Pancreas (tissue), 10 donors: Measurements from ENCODE around the gene CR1. TPM values are rescaled to one million over a fixed set of nuclear protein-coding genes. Genes with fewer than 3 reads are reported as not detected.

Experiments used
- ATAC-seq, 4 donors: fragments of 200-7000 bp; cut with Tn5 transposase; one replicate each; pipeline versions ENCODE4 v1.8.0 to v1.9.1; 2020; ENCODE audit warnings: mild to moderate bottlenecking in 4 of 4, moderate library complexity in 4 of 4
- DNase-seq, 6 donors: peaks; one replicate each; pipeline ENCODE4 v3.0.0-alpha.2; 2020
- FAIRE-seq: peaks from 2 replicates; lab custom pipeline; 2012; peaks lifted over from hg19 to GRCh38; lab: Jason Lieb, UNC
- H3K27ac ChIP-seq, 4 donors: fragments of 200-600 bp; sonication (generic); 1 replicate in 3 of 4; 2 replicates in 1 of 4; pipeline versions ENCODE4 v1.5.0 to v1.8.0; 2020
- H3K27me3 ChIP-seq, 4 donors: fragments of 200-600 bp; one replicate each; pipeline ENCODE4 v1.8.0; 2021
- H3K36me3 ChIP-seq, 3 donors: fragments of 200-600 bp; sonication (generic) in 1 of 3; one replicate each; pipeline versions ENCODE4 v1.5.0 to v1.8.0; 2020 to 2021
- H3K4me1 ChIP-seq, 3 donors: fragments of 200-600 bp; one replicate each; pipeline ENCODE4 v1.8.0; 2021
- H3K4me3 ChIP-seq, 4 donors: fragments of 200-600 bp; sonication (generic) in 2 of 4; one replicate each; pipeline versions ENCODE4 v1.5.0 to v1.8.0; 2020 to 2021
- H3K9me3 ChIP-seq, 4 donors: fragments of 200-600 bp; one replicate each; pipeline ENCODE4 v1.8.0; 2021
- WGBS, 2 donors: extraction: QIAGEN DNeasy Blood & Tissue Kit; methylation state at CpG; one replicate each; pipeline ENCODE4 v1.1.7; 2013; 5-methylcytosine and 5-hydroxymethylcytosine counted together
- intact Hi-C, 3 donors: fragments of 100-400 bp; cut with DNase I; formaldehyde crosslinking; loops; one replicate each; pipeline versions ENCODE4 v1.11.1 to v1.14.2; 2022
- polyA plus RNA-seq, 2 donors: library from polyadenylated mRNA; stranded (reverse); fragments of 200-250 nt; gene quantifications; one replicate each; pipeline ENCODE4 v1.2.3, GENCODE V29; 2013
- total RNA-seq, 6 donors: library from RNA; stranded (reverse); fragmentation: NEBNext Ultra II Directional in 4 of 6; extraction: Animal tissue kit (Norgen Biotek cat#: 25700) in 4 of 6; gene quantifications; one replicate each; pipeline versions ENCODE4 v1.2.1 to v1.2.4, GENCODE V29; 2021 to 2023
- TF ChIP-seq, protein P1 (sequence below), 4 donors: fragments of 200-600 bp; sonication (generic) in 3 of 4; IDR thresholded peaks; one replicate each; pipeline versions ENCODE4 v1.5.0 to v1.8.0; 2021; ENCODE audit warnings: antibody characterized with exemption in 4 of 4
- donor health status: healthy with polysubstance abuse.
- donor health status: DM: no; HTN: no; CAD: no; lungs with moderate emphysema.
- donor health status: DM: no; HTN: no; CAD: no.
- donor health status: control.
- donor health status: control.
- donor health status: Bipolar disorder and iron deficiency.
- donor health status: DM: yes; HTN: yes; CAD: no.
- donor health status: DM: no; HTN: no; CAD: no.
- donor health status: DM: no; HTN: no; CAD: no.
- donor health status: DM: yes; HTN: yes; CAD: no.

The CR1 gene
- total and polyA plus RNA-seq, 8 donors = 0.05 to 4.7 (median 0.29) TPM

DNA sequence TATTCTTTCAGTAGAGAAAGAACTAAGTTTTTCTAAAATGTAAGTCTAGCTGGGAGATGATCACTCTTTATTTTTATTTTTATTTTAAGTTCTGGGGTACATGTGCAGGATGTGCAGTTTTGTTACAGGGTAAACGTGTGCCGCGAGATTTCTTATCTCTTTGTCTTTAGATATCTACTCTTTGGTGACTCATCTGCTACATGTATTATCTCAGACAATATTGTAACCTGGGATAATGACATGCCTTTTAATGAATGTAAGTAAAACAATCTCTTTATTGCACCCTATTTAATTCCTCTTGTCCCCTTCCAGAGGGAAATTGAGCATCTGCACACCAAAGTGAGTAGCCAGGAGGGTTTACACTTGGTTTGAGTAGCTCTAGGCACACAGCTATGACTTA, 32.4 kb upstream of the CR1 start:
- H3K9me3 ChIP-seq = no peaks in the 10 kb centered on the region
- intact Hi-C loops = no loop called here
- DNase-seq (no peak), FAIRE-seq (no peak), ATAC-seq (no peak)
- H3K27me3 ChIP-seq = peaks cover 0 to 28% (median 3%) of the 10 kb centered on the region in 4 donors
- no peak overlapping the region for H3K4me3 ChIP-seq
- H3K4me1 ChIP-seq = no peaks in the 10 kb centered on the region
- TF ChIP-seq, protein P1, sequence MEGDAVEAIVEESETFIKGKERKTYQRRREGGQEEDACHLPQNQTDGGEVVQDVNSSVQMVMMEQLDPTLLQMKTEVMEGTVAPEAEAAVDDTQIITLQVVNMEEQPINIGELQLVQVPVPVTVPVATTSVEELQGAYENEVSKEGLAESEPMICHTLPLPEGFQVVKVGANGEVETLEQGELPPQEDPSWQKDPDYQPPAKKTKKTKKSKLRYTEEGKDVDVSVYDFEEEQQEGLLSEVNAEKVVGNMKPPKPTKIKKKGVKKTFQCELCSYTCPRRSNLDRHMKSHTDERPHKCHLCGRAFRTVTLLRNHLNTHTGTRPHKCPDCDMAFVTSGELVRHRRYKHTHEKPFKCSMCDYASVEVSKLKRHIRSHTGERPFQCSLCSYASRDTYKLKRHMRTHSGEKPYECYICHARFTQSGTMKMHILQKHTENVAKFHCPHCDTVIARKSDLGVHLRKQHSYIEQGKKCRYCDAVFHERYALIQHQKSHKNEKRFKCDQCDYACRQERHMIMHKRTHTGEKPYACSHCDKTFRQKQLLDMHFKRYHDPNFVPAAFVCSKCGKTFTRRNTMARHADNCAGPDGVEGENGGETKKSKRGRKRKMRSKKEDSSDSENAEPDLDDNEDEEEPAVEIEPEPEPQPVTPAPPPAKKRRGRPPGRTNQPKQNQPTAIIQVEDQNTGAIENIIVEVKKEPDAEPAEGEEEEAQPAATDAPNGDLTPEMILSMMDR (IDR thresholded peaks at IDR 0.05) = no peak
- WGBS, 2 donors = 66 to 82% methylated on average over 3 of the region's 3 CpGs
- H3K27ac ChIP-seq = no peak overlapping the region
- H3K36me3 ChIP-seq = no peaks in the 10 kb centered on the region

DNA sequence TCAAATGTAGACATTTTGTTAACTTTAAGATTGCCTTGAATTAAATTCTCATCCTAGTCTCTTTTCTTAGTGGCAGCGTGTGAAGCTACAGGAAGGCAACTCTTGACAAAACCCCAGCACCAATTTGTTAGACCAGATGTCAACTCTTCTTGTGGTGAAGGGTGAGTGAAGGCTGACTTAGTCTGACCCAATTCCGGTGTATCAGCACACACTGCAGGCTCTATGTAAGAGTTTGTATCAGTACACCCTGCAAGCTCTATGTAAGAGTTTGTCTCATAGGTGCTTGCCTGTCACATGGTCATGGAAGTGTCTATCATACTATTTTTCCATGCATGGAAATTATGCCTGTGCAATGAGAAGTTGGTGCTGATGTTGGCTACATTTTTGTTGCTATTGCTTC, 25.0 kb upstream of the CR1 start:
- H3K27ac ChIP-seq = no peak overlapping the region
- ATAC-seq (no peak), DNase-seq (no peak), FAIRE-seq (no peak)
- peaks cover 0 to 17% (median 0%) of the 10 kb centered on the region in 4 donors for H3K27me3 ChIP-seq
- TF ChIP-seq, protein P1 (IDR thresholded peaks at IDR 0.05) = no peak
- H3K36me3 ChIP-seq = no peaks in the 10 kb centered on the region
- H3K4me3 ChIP-seq = no peak overlapping the region
- H3K9me3 ChIP-seq = no peaks in the 10 kb centered on the region
- intact Hi-C loops = no loop called here
- WGBS, 2 donors = 89 to 90% methylated on average over 2 of the region's 2 CpGs
- H3K4me1 ChIP-seq = no peaks in the 10 kb centered on the region

DNA sequence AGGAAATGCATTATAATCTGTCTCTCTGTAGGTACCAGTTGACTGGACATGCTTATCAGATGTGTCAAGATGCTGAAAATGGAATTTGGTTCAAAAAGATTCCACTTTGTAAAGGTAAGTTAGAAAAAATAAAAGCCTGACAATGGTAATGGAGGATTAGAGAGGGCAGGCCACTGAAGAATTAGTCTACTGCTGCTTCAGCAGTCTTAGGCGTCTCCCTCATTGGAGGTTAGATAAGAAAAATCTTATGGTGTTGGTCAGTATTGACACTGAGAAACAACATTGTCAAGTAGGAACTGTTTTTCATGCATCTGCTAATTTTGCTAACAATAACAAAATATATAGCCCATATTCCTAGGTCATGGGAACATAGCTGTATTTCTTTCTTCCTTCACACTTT, 21.7 kb upstream of the CR1 start:
- TF ChIP-seq, protein P1 (IDR thresholded peaks at IDR 0.05) = no peak
- no peak overlapping the region for H3K27ac ChIP-seq
- ATAC-seq (no peak), FAIRE-seq (no peak), DNase-seq (no peak)
- intact Hi-C loops = no loop called here
- no peak overlapping the region for H3K4me3 ChIP-seq
- H3K4me1 ChIP-seq = no peaks in the 10 kb centered on the region
- no peaks in the 10 kb centered on the region for H3K27me3 ChIP-seq
- H3K36me3 ChIP-seq = no peaks in the 10 kb centered on the region
- no peaks in the 10 kb centered on the region for H3K9me3 ChIP-seq
- WGBS, 2 donors = 86 to 100% methylated on average over 1 of the region's 1 CpG

DNA sequence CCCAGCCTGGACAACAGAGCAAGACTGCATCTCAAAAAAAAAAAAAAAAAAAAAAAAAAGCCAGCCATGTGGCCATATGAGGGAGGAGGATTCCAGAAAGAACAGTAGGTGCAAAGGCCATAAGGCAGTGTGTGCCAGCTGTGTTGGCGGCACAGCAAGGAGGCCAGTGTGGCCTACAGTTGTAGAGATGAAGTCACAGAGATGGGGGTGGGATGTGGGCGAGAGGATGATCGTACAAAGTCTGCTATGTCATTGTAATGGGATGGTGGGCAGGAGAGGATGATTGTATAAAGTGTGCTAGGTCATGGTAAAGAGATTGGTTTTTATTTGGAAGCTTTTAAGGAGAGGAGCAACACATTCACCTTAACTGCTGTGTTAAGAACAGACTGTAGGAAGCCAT, 9.8 kb upstream of the CR1 start:
- TF ChIP-seq, protein P1 (IDR thresholded peaks at IDR 0.05) = no peak
- Histone ChIP-seq H3K27me3 (peaks cover 0 to 6% (median 0%) of the 10 kb centered on the region in 4 donors), H3K4me3 (no peak overlapping the region), H3K36me3 (no peaks in the 10 kb centered on the region), H3K27ac (no peak overlapping the region), H3K4me1 (no peaks in the 10 kb centered on the region), H3K9me3 (no peaks in the 10 kb centered on the region)
- ATAC-seq = no peak
- DNase-seq = no peak
- intact Hi-C loops = no loop called here
- WGBS, 2 donors = 73 to 86% methylated on average over 3 of the region's 3 CpGs
- no peak for FAIRE-seq

DNA sequence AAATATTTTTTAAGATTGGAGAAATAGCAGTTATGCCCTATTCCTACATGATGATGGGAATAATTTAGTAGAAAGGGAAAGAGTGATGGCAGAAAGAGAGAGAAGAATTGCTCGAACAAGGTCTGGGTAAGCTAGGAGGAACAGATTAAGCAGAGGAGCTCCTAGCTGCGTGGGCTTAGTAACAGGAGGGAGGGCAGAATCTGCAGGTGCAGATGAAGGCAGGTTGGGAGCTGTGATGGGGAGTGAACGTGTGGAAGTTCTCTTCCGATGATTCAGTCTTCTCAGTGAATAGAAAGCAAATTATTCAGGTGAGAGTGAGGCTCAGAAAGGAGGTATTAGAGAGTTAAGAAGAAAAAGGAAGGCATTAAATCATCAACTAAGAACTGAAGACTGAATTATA, 8.3 kb upstream of the CR1 start:
- Histone ChIP-seq H3K27ac (no peak overlapping the region), H3K9me3 (no peaks in the 10 kb centered on the region), H3K4me3 (no peak overlapping the region), H3K27me3 (no peaks in the 10 kb centered on the region), H3K4me1 (no peaks in the 10 kb centered on the region), H3K36me3 (no peaks in the 10 kb centered on the region)
- DNase-seq (no peak), ATAC-seq (no peak), FAIRE-seq (no peak)
- 65 to 71% methylated on average over 4 of the region's 4 CpGs for WGBS, 2 donors
- intact Hi-C loops = no loop called here
- TF ChIP-seq, protein P1 (IDR thresholded peaks at IDR 0.05) = no peak
